HepG2 (cell line): ENCODE data around the gene KLF16. TPM values are rescaled to one million over a fixed set of nuclear protein-coding genes. Genes with fewer than 3 reads are reported as not detected.

Source experiments
- AHDC1 ChIP-seq: sonication (generic); formaldehyde crosslinking; IDR thresholded peaks from 2 replicates; pipeline ENCODE4 v1.5.1; 2020; ENCODE audit warnings: mild to moderate bottlenecking, missing genetic modification reagents, borderline replicate concordance
- ATM ChIP-seq: fragments of 450-650 bp; IDR thresholded peaks from 2 replicates; pipeline ENCODE4 v1.7.1; 2017; ENCODE audit warnings: mild to moderate bottlenecking, borderline replicate concordance
- CBFB ChIP-seq: sonication (generic); formaldehyde crosslinking; IDR thresholded peaks from 2 replicates; pipeline ENCODE4 v1.4.0; 2020; ENCODE audit warnings: missing genetic modification reagents
- CHD2 ChIP-seq: IDR thresholded peaks from 2 replicates; pipeline ENCODE4 v1.6.1; 2011; ENCODE audit warnings: low read depth, low read length, improper control_type of control experiment
- KLF9 ChIP-seq: IDR thresholded peaks from 2 replicates; pipeline ENCODE4 v1.6.1; 2016; ENCODE audit warnings: low read depth
- MAF1 ChIP-seq: sonication (generic); formaldehyde crosslinking; IDR thresholded peaks from 2 replicates; pipeline ENCODE4 v1.5.0; 2020; ENCODE audit warnings: missing genetic modification reagents, borderline replicate concordance
- MXI1 ChIP-seq: IDR thresholded peaks from 3 replicates; pipeline ENCODE4 v1.6.1; 2012; ENCODE audit warnings: low read depth, low read length, inconsistent platforms, borderline replicate concordance
- NR2F6 ChIP-seq, 2 experiments: IDR thresholded peaks; 2 replicates each; pipeline ENCODE4 v1.6.1; 2016; ENCODE audit warnings: antibody characterized with exemption in 1 of 2, mild to moderate bottlenecking in 1 of 2
- RFX1 ChIP-seq: fragments of 450-650 bp; IDR thresholded peaks from 2 replicates; pipeline ENCODE4 v1.6.1; 2017
- RXRB ChIP-seq: IDR thresholded peaks from 2 replicates; pipeline ENCODE4 v1.6.1; 2016; ENCODE audit warnings: borderline replicate concordance, missing genetic modification reagents, missing compliant biosample characterization
- SOX5 ChIP-seq: IDR thresholded peaks from 2 replicates; pipeline ENCODE4 v1.6.1; 2016; ENCODE audit warnings: borderline replicate concordance
- TFDP1 ChIP-seq: IDR thresholded peaks from 2 replicates; pipeline ENCODE4 v1.6.1; 2016; ENCODE audit warnings: missing compliant biosample characterization, missing genetic modification reagents, borderline replicate concordance
- THAP9 ChIP-seq: sonication (generic); formaldehyde crosslinking; IDR thresholded peaks from 2 replicates; pipeline ENCODE4; 2020; ENCODE audit warnings: missing genetic modification reagents, mild to moderate bottlenecking, borderline replicate concordance
- ZMYM2 ChIP-seq: sonication (generic); formaldehyde crosslinking; IDR thresholded peaks from 2 replicates; pipeline ENCODE4 v1.8.0; 2022; ENCODE audit warnings: mild to moderate bottlenecking, missing genetic modification reagents
- ZNF512B ChIP-seq: sonication (generic); formaldehyde crosslinking; IDR thresholded peaks from 2 replicates; pipeline ENCODE4 v1.5.1; 2020; ENCODE audit warnings: missing genetic modification reagents, mild to moderate bottlenecking, borderline replicate concordance
- ZNF563 ChIP-seq: sonication (generic); formaldehyde crosslinking; IDR thresholded peaks from 2 replicates; pipeline ENCODE4 v1.8.0; 2022; ENCODE audit warnings: mild to moderate bottlenecking, moderate library complexity, missing genetic modification reagents
- ZNF660 ChIP-seq: sonication (generic); formaldehyde crosslinking; IDR thresholded peaks from 2 replicates; pipeline ENCODE4 v1.5.1; 2020; ENCODE audit warnings: mild to moderate bottlenecking, low read depth, missing genetic modification reagents, borderline replicate concordance
- polyA plus RNA-seq, 8 experiments: library from polyadenylated mRNA; depleted of rRNA in 3 of 8; stranded (reverse) in 7 of 8; unstranded in 1 of 8; fragments of >200 nt; fragmentation: Illumina TruSeq in 4 of 8; extraction: Trizol in 4 of 8; gene quantifications; 2 replicates each; pipeline versions ENCODE4 v1.2.1 to v1.2.3, GENCODE V29; 2011 to 2016; ENCODE audit warnings: low read depth in 4 of 8, missing spikeins in 1 of 8, mixed read lengths in 1 of 8; ENCODE audit not compliant: insufficient read depth in 1 of 8
- total RNA-seq, 5 experiments: library from RNA; depleted of rRNA; stranded (reverse); fragments of >200 nt; fragmentation: Illumina TruSeq; extraction: Trizol; gene quantifications; 2 replicates each; pipeline ENCODE4 v1.2.3, GENCODE V29; 2016; ENCODE audit warnings: low read depth in 1 of 5

Gene KLF16
- total and polyA plus RNA-seq, 2 of the 13 experiments (the other 11 are each of a cell fraction or from before 2014, with no cell fraction given) = 3.5 to 6.7 TPM

GRCh38 chr19:1864480-1865171 lies 1.2 kb upstream of the KLF16 start (continued):
- TF ChIP-seq AHDC1 (CRISPR knock-in tag) (no peak), MXI1 (peak; percentile 62; the same call in 1 of the 3 replicates), NR2F6 (IDR thresholded peaks at IDR 0.05) (peak; percentile 33; the same call in 1 of the 2 replicates), NR2F6 (CRISPR knock-in tag; IDR thresholded peaks at IDR 0.05) (peak; percentile 73), ATM (no peak), ZNF512B (CRISPR knock-in tag) (no peak), ZNF563 (CRISPR knock-in tag) (peak; percentile 17; the same call in 1 of the 2 replicates), ZNF660 (no peak), SOX5 (no peak), RXRB (peak; percentile 77), CBFB (CRISPR knock-in tag) (0 out of 2 replicates have a peak, but pooled peaks have one; percentile 53), THAP9 (CRISPR knock-in tag) (peak; percentile 34; the same call in 1 of the 2 replicates), TFDP1 (CRISPR knock-in tag) (peak; percentile 41; the same call in 1 of the 2 replicates), ZMYM2 (CRISPR knock-in tag) (no peak), KLF9 (CRISPR knock-in tag) (0 out of 2 replicates have a peak, but pooled peaks have one; percentile 40), MAF1 (CRISPR knock-in tag) (no peak), CHD2 (no peak; the same call in 1 of the 2 replicates), RFX1 (no peak)
